Large intestine (tissue), 3 donors: ENCODE measurements around the gene CHD2. TPM values are rescaled to one million over a fixed set of nuclear protein-coding genes. Genes with fewer than 3 reads are reported as not detected.
"Not testable (repeated sequence)": the region's sequence is repeated elsewhere in the genome, so short reads cannot be mapped to it uniquely, and the experiment has no call there.

Experiments
- DNase-seq, 2 donors: peaks; one replicate each; pipeline versions ENCODE4 v3.0.0 to v3.0.0-alpha.2; 2013
- H3K27ac ChIP-seq: one replicate; pipeline ENCODE4 v1.5.1; 2013; ENCODE audit warnings: low read length
- H3K27me3 ChIP-seq: 2 replicates; pipeline ENCODE4 v1.6.1; 2013; ENCODE audit warnings: low read length; ENCODE audit not compliant: control insufficient read depth, insufficient read depth
- H3K36me3 ChIP-seq: 2 replicates; pipeline ENCODE4 v1.6.1; 2013; ENCODE audit warnings: low read length; ENCODE audit not compliant: control insufficient read depth, insufficient read depth
- H3K4me1 ChIP-seq: one replicate; pipeline ENCODE4 v1.6.1; 2013; ENCODE audit warnings: low read length; ENCODE audit not compliant: control insufficient read depth, insufficient read depth
- H3K4me3 ChIP-seq: one replicate; pipeline ENCODE4 v1.5.1; 2013; ENCODE audit warnings: low read length
- H3K9me3 ChIP-seq: one replicate; pipeline ENCODE4 v1.6.1; 2013; ENCODE audit warnings: mild to moderate bottlenecking, low read depth, low read length, moderate library complexity; ENCODE audit not compliant: control insufficient read depth
- WGBS: methylation state at CpG from one replicate; pipeline ENCODE4 v1.1.5; 2013; ENCODE audit warnings: low lambda C conversion rate; ENCODE audit not compliant: insufficient coverage; 5-methylcytosine and 5-hydroxymethylcytosine counted together
- polyA plus RNA-seq: library from polyadenylated mRNA; unstranded; fragments of 120-200 nt; gene quantifications from one replicate; pipeline ENCODE4 v1.2.1, GENCODE V29; 2013

Gene CHD2
- polyA plus RNA-seq, 1 donor = 75.7 TPM

DNA sequence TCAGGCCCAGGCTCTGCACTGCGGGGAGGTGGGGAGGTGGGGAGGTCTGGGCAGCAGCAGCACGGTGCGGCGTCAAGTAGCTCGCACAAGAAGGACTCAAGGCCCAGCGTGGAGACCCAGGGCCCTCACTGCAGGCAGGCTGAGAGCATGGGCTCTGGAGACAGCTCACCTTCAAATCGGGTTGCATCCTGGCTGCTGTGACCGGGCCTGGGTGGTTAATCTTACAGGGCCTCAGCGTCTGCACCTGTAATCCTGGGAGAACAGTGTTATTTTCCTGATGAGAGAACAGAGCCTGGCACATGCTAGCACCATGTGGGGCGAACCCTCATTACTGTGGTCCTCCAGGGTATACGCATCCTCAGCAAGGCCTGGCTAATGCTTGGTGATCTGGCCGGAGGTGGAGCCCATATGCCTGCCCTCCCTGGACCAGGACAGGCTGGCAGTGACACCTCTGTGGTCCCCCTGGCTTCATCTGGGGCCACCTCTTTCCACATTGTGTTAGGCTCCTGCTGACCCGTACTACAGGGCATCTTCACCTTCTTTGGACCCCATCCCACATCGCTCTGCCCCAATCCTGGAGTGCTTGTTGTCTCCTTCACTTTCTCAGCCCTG lies 133.4 kb downstream of the CHD2 start:
- H3K4me1 ChIP-seq = no peaks in the 10 kb centered on the region
- DNase-seq = no peak
- H3K27me3 ChIP-seq = peaks cover 3% of the 10 kb centered on the region
- no peak overlapping the region for H3K27ac ChIP-seq
- no CpG with 5 or more reads among the region's 14 CpGs for WGBS
- peaks cover under 1% of the 10 kb centered on the region for H3K36me3 ChIP-seq
- no peaks in the 10 kb centered on the region for H3K9me3 ChIP-seq
- H3K4me3 ChIP-seq = no peak overlapping the region

DNA sequence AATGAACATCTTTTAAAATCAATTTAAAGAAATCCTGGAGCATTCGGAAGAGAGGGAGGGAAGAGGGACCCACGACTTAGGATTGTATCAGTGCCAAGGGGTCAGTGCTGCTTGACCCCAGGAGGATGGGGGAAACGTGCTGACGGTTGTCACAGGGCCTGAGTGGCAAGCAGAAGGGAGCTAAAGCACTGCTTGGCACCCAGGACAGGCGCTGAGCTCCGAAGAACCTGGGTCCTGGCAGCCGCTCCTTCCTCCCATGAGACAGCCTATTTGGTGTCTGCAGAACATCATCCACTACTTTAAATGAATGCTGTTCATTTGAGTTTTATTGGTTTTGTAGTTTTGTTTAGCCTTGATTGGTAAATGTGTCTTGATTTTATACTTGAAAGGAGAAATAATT lies 134.4 kb downstream of the CHD2 start:
- Histone ChIP-seq H3K27me3 (peaks cover 3% of the 10 kb centered on the region), H3K36me3 (no peaks in the 10 kb centered on the region), H3K4me1 (no peaks in the 10 kb centered on the region), H3K27ac (no peak overlapping the region), H3K4me3 (no peak overlapping the region), H3K9me3 (no peaks in the 10 kb centered on the region)
- no peak for DNase-seq
- WGBS = no CpG with 5 or more reads among the region's 7 CpGs

DNA sequence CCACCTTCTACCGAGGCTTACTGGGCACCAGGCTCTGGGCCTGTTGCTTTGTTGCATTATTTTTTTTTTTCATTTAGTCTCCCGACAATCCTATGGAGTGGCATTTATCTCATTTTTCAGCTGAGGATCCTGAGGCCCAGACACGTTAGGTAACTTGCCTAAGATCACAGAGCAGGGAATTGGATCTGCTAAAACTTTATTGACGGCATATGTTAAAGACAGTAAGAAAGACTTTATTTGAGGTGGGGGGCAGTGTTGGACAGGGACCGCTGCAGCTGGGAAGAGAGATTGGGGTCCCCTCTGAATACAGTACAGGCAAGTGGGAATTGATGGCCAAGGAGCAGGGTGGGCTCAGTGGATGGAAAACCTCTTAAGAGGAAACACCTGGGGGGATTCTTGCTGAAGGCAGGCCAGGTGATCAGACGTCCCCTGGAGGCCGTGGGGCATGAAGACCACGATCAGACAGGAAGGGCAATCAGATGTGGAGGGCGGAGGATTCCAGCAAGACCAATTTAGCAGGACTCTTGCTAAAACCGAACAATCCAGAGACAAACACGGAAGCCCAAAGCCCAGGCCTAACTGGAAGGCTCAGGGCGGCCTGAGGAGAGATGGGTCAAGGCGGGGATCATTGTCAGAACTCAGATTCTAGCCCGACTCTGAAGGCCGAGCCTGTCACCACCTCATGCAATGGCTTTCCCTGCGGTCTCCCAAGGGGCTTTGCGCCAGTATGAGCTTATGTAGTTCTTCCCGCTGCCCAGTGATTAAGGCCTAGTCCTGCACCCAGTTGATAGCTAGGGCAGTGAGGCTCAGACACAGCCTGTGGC lies 135.2 kb downstream of the CHD2 start:
- H3K27ac ChIP-seq = no peak overlapping the region
- no peaks in the 10 kb centered on the region for H3K9me3 ChIP-seq
- no peak overlapping the region for H3K4me3 ChIP-seq
- peaks cover 3% of the 10 kb centered on the region for H3K27me3 ChIP-seq
- no peaks in the 10 kb centered on the region for H3K36me3 ChIP-seq
- WGBS = 100% methylated on average over 1 of the region's 18 CpGs
- no peak for DNase-seq
- no peaks in the 10 kb centered on the region for H3K4me1 ChIP-seq

DNA sequence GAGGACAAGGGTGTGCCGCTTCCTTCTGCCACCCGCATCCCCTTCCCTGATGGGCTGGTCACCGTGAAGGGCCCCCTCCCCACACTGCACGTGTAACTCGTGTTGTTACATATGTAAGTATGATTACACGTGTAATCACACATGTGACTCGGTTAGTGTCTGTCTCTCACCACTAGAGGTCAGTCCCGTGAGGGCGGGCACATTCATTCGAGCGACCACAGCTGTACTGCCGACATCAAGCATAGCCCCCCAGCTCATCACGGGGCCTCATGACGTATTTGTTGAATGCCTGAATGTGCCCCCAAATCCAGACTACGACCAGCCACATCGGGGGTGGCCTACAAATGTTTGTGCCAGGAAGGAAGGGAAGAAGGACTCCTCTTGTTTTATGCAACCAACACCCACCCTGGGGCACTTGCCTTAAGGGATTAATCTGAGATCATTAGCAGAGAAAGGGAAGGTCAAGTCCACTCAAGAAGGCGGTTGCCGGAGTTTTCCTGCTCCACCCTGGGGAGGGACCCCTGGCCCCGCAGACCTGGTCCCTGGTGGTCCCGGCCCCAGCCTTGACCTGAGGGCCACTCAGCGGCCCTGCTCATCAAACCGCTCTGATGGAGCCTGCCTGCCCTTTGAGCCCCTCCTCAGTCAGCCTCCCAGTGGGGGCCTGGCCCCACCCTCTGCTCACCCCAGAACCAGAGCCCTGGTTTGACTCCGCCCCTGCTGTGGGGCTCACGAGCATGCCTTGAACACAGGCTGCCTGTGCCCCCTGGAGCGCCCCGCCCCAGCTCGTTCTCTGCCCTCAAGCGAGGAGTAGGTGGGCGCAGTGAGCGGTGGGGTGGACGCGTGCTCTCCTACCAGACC lies 136.1 kb downstream of the CHD2 start:
- H3K36me3 ChIP-seq = no peaks in the 10 kb centered on the region
- DNase-seq = peak in 1 of 2 donors; percentile 45
- no peak overlapping the region for H3K27ac ChIP-seq
- peaks cover 3% of the 10 kb centered on the region for H3K27me3 ChIP-seq
- H3K4me3 ChIP-seq = no peak overlapping the region
- H3K4me1 ChIP-seq = no peaks in the 10 kb centered on the region
- no CpG with 5 or more reads among the region's 32 CpGs for WGBS
- no peaks in the 10 kb centered on the region for H3K9me3 ChIP-seq

DNA sequence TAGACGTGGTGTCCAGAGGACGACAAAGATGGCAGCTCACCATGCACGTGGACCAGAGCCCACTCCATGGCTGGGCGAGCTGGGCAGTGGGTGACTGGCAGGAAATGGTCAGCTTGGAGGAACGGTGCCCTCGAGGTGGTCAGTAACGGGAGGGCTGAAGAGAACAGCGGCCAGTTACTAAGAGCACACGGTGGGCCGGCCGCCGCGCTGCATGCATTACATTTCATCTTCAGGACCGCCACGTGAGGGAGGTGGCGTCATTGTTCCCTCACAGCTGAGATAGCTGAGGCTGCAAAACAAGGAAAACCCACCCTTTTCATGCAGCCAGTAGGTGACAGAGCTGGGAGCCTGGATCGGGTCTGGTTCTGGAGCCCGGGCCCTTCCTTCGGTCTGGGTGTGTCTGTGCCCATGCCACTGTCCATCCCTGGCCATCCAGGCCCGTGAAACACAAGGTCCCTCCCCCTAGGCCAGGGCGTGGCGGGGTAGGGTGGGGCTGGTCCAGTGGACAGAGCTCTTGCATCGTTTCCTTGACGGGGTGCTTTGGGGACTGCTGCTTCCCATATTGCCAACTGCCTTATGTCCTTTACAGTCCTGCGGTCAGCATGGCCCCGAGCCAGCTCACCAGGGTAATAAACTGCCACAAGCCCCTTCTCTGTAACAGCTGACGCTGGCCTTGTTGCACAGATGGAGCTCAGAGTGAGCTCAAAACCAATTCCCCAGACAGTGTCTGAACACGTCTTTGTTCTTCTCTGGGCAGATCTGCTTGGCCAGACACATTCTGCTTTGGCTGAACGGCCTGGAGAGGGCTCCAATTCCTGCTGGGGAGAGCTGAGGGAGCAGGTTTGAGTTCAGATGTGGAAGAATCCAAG lies 137.1 kb downstream of the CHD2 start:
- DNase-seq = no peak
- no peak overlapping the region for H3K27ac ChIP-seq
- no peak overlapping the region for H3K4me3 ChIP-seq
- WGBS = no CpG with 5 or more reads among the region's 29 CpGs
- peaks cover 3% of the 10 kb centered on the region for H3K27me3 ChIP-seq
- H3K4me1 ChIP-seq = no peaks in the 10 kb centered on the region
- no peaks in the 10 kb centered on the region for H3K36me3 ChIP-seq
- no peaks in the 10 kb centered on the region for H3K9me3 ChIP-seq

DNA sequence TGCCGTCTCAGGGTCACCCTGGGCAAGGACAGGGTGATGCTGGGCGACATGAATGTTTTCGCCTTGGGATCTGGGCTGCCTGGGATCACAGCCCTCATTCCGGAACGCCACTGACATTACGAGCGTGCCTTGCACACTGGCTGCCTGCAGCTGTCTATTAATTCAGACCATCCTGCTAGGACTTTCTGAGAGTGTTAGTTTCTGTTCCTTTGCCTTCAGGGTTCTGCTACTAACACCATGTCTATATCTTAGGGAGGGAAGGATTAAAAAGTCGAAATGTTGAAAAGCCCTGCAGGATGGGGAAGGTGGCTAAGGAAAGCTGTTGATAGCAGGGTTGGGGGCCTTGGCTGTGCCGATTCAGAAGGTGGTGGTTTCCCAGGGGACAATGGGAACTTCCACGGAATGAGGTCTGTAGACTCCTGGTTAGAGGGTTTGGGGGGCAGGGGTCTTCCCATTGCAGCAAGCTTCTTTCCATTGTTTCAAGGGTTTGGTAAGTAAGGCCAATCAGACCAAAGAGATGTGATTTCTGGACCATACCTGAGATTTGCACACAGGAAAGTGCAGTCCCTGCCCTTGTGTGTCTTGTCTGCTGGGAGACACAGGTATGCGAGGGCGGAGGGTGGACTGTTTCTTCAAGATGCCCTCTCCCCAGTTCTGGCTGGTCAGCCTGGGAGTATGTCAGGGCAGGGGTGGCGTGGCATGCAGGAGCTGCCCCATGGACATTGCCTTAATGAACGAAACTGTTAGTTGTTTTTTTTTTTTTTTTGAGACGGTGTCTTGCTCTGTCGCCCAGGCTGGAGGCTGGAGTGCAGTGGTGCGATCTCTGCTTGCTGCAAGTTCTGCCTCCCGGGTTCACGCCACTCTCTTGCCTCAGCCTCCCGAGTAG lies 137.9 kb downstream of the CHD2 start:
- Histone ChIP-seq H3K9me3 (no peaks in the 10 kb centered on the region), H3K4me1 (no peaks in the 10 kb centered on the region), H3K36me3 (no peaks in the 10 kb centered on the region), H3K27me3 (peaks cover 3% of the 10 kb centered on the region), H3K4me3 (no peak overlapping the region), H3K27ac (no peak overlapping the region)
- WGBS = 80% methylated on average over 1 of the region's 20 CpGs
- no peak for DNase-seq

DNA sequence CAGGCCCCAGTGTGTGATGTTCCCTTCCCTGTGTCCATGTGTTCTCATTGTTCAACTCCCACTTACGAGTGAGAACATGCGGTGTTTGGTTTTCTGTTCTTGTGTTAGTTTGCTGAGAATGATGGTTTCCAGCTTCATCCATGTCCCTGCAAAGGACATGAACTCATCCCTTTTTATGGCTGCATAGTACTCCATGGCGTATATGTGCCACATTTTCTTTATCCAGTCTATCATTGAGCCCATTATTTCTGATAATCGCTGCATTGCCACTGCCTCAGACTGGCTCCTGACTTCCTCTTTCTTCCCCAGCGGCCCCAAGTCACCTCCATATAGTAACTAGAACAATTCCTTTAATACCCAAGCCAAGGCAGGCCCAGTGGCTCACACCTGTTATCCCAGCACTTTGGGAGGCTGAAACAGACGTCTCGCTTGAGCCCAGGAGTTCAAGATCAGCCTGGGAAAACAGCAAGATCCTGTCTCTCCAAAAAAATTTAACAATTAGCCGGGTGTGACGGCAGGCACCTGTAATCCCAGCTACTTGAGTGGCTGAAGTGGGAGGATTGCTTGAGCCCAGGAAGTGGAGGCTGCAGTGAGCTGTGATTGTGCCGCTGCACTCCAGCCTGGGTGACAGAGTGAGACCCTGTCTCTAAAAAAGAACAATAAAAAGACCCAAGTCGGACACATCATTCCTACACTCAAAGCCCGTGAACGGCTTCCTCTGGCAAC lies 139.6 kb downstream of the CHD2 start:
- no CpG with 5 or more reads among the region's 13 CpGs for WGBS
- H3K36me3 ChIP-seq, H3K4me1 ChIP-seq, H3K4me3 ChIP-seq, H3K9me3 ChIP-seq, H3K27ac ChIP-seq, DNase-seq, H3K27me3 ChIP-seq: not testable (repeated sequence)

DNA sequence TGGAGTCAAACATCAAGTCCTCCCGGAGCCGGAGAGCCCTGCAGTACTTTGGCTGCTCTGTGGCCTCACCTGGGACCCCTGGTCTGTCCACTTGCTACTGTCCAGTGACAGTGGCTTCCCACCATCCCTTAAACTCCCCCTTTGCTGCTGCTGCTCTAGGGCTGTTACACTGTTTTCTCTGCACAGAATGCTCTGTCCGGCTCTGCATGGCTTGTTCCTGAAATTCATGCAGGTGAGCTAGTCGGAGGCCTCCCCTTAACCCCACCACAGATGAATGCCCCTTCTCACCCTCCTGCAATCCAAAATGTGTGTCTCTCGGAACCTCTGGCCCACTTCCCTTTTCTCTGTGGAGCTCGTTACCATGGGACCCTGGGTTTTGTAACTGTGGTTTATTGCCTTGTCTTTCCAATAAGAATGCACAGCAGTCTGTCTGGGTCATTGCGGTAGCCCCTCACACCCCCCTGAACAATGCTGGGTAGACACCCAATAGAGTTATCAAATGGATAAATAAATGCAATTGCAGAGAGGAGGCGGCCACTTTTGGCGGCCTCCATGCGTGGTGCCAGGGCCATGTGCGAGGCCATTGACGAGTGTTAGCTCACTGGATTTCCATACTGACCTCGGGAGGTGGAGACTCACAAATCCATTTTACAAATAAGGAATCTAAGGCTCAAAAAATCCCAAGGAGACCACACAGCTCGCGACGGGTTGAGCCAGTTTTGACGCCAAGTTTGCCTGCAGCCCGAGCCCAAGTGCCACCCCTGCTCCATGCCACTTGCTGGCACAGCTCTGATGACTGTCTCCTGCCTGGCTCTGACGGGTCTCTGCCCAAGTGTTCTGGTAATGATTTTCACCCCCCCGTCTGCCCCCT lies 140.4 kb downstream of the CHD2 start:
- H3K27me3 ChIP-seq = peaks cover 3% of the 10 kb centered on the region
- 80% methylated on average over 1 of the region's 20 CpGs for WGBS
- H3K36me3 ChIP-seq = peaks cover 6% of the 10 kb centered on the region
- H3K4me1 ChIP-seq = no peaks in the 10 kb centered on the region
- H3K4me3 ChIP-seq = no peak overlapping the region
- H3K9me3 ChIP-seq = no peaks in the 10 kb centered on the region
- no peak overlapping the region for H3K27ac ChIP-seq
- DNase-seq = no peak
